CD8-positive, alpha-beta memory T cell (primary cell): Measurements from ENCODE around the gene CMTM6. TPM values are rescaled to one million over a fixed set of nuclear protein-coding genes. Genes with fewer than 3 reads are reported as not detected.

Source experiments
- CTCF ChIA-PET: fragments of 350-600 bp; sonication (Branson Sonifier 250); formaldehyde crosslinking; loops from one replicate; lab custom pipeline; 2021; ENCODE audit warnings: antibody characterized with exemption; lab: Charles Lee
- POLR2A ChIA-PET: fragments of 350-600 bp; sonication (Branson Sonifier 250); formaldehyde crosslinking; loops from one replicate; lab custom pipeline; 2021; ENCODE audit warnings: antibody characterized with exemption; lab: Charles Lee
- DNase-seq, 5 donors: peaks; one replicate each; pipeline versions ENCODE4 v3.0.0 to v3.0.0-alpha.2; 2020 to 2022; ENCODE audit warnings: mixed read lengths in 1 of 5
- H3K27ac ChIP-seq: one replicate; pipeline ENCODE4 v1.7.0; 2013; ENCODE audit warnings: low read depth, mild to moderate bottlenecking, low read length, moderate library complexity
- H3K27me3 ChIP-seq: 2 replicates; pipeline ENCODE4 v1.7.0; 2013; ENCODE audit warnings: low read length, mild to moderate bottlenecking; ENCODE audit not compliant: insufficient read depth, poor library complexity, severe bottlenecking
- H3K36me3 ChIP-seq: 2 replicates; pipeline ENCODE4 v1.7.0; 2013; ENCODE audit warnings: mild to moderate bottlenecking, low read length, moderate library complexity; ENCODE audit not compliant: insufficient read depth
- H3K4me1 ChIP-seq: 2 replicates; pipeline ENCODE4 v1.7.0; 2013; ENCODE audit warnings: mild to moderate bottlenecking, low read length, moderate library complexity; ENCODE audit not compliant: insufficient read depth
- H3K4me3 ChIP-seq: 2 replicates; pipeline ENCODE4 v1.7.0; 2013; ENCODE audit warnings: mild to moderate bottlenecking, low read length
- H3K9me3 ChIP-seq: 2 replicates; pipeline ENCODE4 v1.7.0; 2013; ENCODE audit warnings: mild to moderate bottlenecking, low read length
- H3K27ac Mint-ChIP-seq, 8 donors: one replicate each; pipeline ENCODE4 v1.8.0; 2020 to 2021; ENCODE audit warnings: mixed read lengths in 8 of 8, mild to moderate bottlenecking in 6 of 8, inconsistent platforms in 3 of 8, moderate library complexity in 3 of 8
- H3K27me3 Mint-ChIP-seq, 2 donors: one replicate each; pipeline ENCODE4 v1.8.0; 2020 to 2021; ENCODE audit warnings: mixed read lengths in 2 of 2, mild to moderate bottlenecking in 1 of 2, moderate library complexity in 1 of 2
- H3K36me3 Mint-ChIP-seq, 3 donors: one replicate each; pipeline ENCODE4 v1.8.0; 2020 to 2021; ENCODE audit warnings: mixed read lengths in 3 of 3, inconsistent platforms in 1 of 3, mild to moderate bottlenecking in 1 of 3
- H3K4me1 Mint-ChIP-seq, 3 donors: one replicate each; pipeline ENCODE4 v1.8.0; 2020 to 2021; ENCODE audit warnings: mixed read lengths in 3 of 3, inconsistent platforms in 1 of 3, mild to moderate bottlenecking in 1 of 3
- H3K4me3 Mint-ChIP-seq, 7 donors: one replicate each; pipeline ENCODE4 v1.8.0; 2020 to 2021; ENCODE audit warnings: mixed read lengths in 7 of 7, mild to moderate bottlenecking in 6 of 7, moderate library complexity in 4 of 7, inconsistent platforms in 2 of 7
- H3K9me3 Mint-ChIP-seq, 5 donors: one replicate each; pipeline ENCODE4 v1.8.0; 2020 to 2022; ENCODE audit warnings: mixed read lengths in 5 of 5, mild to moderate bottlenecking in 3 of 5, moderate library complexity in 2 of 5, inconsistent platforms in 1 of 5
- polyA plus RNA-seq: library from polyadenylated mRNA; unstranded; fragments of 300-500 nt; fragmentation: Illumina TruSeq; gene quantifications from one replicate; pipeline ENCODE4 v1.2.3, GENCODE V29; 2021
- total RNA-seq, 2 experiments: library from RNA; stranded (reverse); gene quantifications; one replicate each; pipeline ENCODE4 v1.2.3, GENCODE V29; 2021

CMTM6 gene
- total and polyA plus RNA-seq, 3 experiments from 2014 or later: 58.1 to 96.2 (median 91.8) TPM

DNA sequence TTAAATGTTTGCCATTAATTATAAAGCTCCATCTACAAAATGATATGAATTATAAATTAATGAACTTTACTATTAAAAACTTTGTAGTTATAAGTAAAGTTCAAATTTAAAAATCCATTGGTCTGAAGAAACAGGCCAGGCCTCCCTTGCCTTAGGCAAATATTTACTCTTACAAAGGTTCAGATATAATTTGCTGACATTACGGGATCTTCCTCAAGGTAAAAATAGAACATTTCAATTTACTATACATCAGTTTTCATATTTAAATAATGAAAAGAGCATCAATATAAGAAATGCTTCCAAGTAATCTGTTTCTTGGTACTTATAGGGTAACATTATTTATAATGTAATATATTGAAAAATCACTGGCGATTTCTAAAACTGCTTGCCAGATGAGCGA is 3.7 kb downstream of the CMTM6 start:
- H3K4me1 ChIP-seq: peaks cover 47% of the 10 kb centered on the region
- Mint-ChIP-seq H3K36me3 (peaks cover 4 to 27% (median 10%) of the 10 kb centered on the region in 3 donors), H3K27me3 (peaks cover 0 to under 1% of the 10 kb centered on the region in 2 donors), H3K27ac (peak overlapping the region in 1 of 8 donors; percentile 76), H3K4me1 (peaks cover 50 to 64% (median 63%) of the 10 kb centered on the region in 3 donors), H3K4me3 (no peak overlapping the region), H3K9me3 (no peaks in the 10 kb centered on the region)
- no peaks in the 10 kb centered on the region for H3K27me3 ChIP-seq
- ChIA-PET POLR2A (interaction anchor here (1.0 kb wide), 1 partner anchor 55 kb away, joined by 3 read pairs; no protein-coding TSS in a partner anchor), CTCF (interaction anchor here (1.0 to 1.9 kb wide), 4 partner anchors 11 to 186 kb away, joined by 3 to 6 read pairs (median 4); no protein-coding TSS in a partner anchor)
- H3K36me3 ChIP-seq: no peaks in the 10 kb centered on the region
- H3K27ac ChIP-seq: no peak overlapping the region
- DNase-seq: no peak
- no peaks in the 10 kb centered on the region for H3K9me3 ChIP-seq
- no peak overlapping the region for H3K4me3 ChIP-seq

DNA sequence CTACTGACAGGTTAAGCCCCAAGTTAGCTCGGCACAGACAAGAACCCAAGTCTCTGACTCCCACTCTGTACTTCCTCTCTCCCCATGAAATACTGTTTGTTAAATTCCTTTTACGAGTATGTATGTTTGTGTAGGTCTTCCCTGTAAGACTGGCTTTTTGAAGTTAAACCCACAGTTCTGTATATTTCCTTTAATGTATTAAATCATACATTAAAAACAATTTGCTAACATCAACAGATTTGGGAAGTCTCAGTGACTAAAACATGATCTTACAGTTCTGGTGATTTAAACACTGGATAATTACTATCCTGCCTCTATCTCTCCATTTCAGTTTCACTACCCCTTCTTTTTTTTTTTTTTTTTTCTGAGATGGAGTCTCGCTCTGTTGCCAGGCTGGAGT is 4.4 kb downstream of the CMTM6 start:
- Histone ChIP-seq H3K27ac (no peak overlapping the region), H3K9me3 (no peaks in the 10 kb centered on the region), H3K36me3 (no peaks in the 10 kb centered on the region), H3K4me1 (peaks cover 52% of the 10 kb centered on the region), H3K27me3 (no peaks in the 10 kb centered on the region), H3K4me3 (no peak overlapping the region)
- DNase-seq: no peak
- Mint-ChIP-seq H3K27ac (peak overlapping the region in 2 of 8 donors; percentile 14 to 55), H3K9me3 (no peaks in the 10 kb centered on the region), H3K27me3 (no peaks in the 10 kb centered on the region), H3K4me3 (no peak overlapping the region), H3K36me3 (peaks cover 4 to 27% (median 10%) of the 10 kb centered on the region in 3 donors), H3K4me1 (peaks cover 50 to 63% (median 61%) of the 10 kb centered on the region in 3 donors)
- ChIA-PET POLR2A (interaction anchor here (0.7 kb wide), 1 partner anchor 138 kb away, joined by 4 read pairs; no protein-coding TSS in a partner anchor), CTCF (interaction anchor here (0.8 to 1.9 kb wide), 4 partner anchors 11 to 185 kb away, joined by 3 to 4 read pairs (median 4); no protein-coding TSS in a partner anchor)

DNA sequence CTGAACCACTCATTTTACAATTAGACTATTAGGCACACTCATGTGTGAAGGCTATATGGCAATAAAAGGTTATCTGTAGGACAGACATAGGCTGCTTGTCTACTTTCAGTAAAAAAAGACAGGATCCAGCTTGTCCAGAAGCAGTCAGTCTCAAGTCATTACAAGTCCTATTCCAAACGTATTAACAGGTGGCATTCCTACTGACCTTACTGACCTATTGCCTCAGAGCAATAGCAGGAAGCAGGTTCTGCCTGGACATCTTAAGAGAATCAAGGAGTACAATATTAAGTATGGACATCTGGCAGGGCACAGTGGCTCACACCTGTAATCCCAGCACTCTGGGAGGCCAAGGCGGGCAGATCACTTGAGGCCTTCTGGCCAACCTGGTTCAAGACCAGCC is 7.0 kb downstream of the CMTM6 start:
- Mint-ChIP-seq H3K27me3 (no peaks in the 10 kb centered on the region), H3K4me3 (no peak overlapping the region), H3K36me3 (peaks cover 4 to 20% (median 10%) of the 10 kb centered on the region in 3 donors), H3K9me3 (no peaks in the 10 kb centered on the region), H3K27ac (no peak overlapping the region), H3K4me1 (peaks cover 33 to 43% (median 39%) of the 10 kb centered on the region in 3 donors)
- DNase-seq: no peak
- POLR2A ChIA-PET: interaction anchor here (0.5 kb wide), 1 partner anchor 66 kb away, joined by 3 read pairs; no protein-coding TSS in a partner anchor
- H3K36me3 ChIP-seq: no peaks in the 10 kb centered on the region
- H3K4me1 ChIP-seq: peaks cover 36% of the 10 kb centered on the region
- no peaks in the 10 kb centered on the region for H3K9me3 ChIP-seq
- no peak overlapping the region for H3K27ac ChIP-seq
- CTCF ChIA-PET: interaction anchor here (1.1 kb wide), 1 partner anchor 28 kb away, joined by 4 read pairs; no protein-coding TSS in a partner anchor
- H3K4me3 ChIP-seq: no peak overlapping the region
- H3K27me3 ChIP-seq: no peaks in the 10 kb centered on the region

DNA sequence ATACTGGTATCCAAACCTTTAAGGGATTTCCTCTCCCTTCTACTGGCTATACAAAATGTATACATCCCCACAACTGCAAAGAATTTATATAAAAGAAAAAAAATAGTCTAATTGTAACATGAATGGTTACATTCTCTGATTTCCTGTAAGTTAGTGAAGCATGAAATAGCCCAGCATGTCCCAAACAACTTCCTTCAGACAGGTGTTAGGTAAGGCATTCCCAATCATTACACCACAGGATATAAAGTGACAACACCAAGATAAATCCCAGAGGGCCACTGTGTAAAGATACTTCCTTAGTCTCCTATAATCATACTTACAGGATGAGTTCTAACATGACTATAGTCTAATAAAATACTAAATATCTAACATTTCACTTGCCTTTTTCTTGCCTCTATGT is 7.6 kb downstream of the CMTM6 start:
- Histone ChIP-seq H3K36me3 (no peaks in the 10 kb centered on the region), H3K9me3 (no peaks in the 10 kb centered on the region), H3K27me3 (no peaks in the 10 kb centered on the region), H3K4me1 (peaks cover 33% of the 10 kb centered on the region), H3K4me3 (no peak overlapping the region), H3K27ac (no peak overlapping the region)
- ChIA-PET CTCF (no interaction called here), POLR2A (interaction anchor here (0.5 kb wide), 1 partner anchor 65 kb away, joined by 3 read pairs; no protein-coding TSS in a partner anchor)
- H3K36me3 Mint-ChIP-seq: peaks cover 4 to 20% (median 8%) of the 10 kb centered on the region in 3 donors
- no peaks in the 10 kb centered on the region for H3K27me3 Mint-ChIP-seq
- DNase-seq: no peak
- no peaks in the 10 kb centered on the region for H3K9me3 Mint-ChIP-seq
- H3K4me1 Mint-ChIP-seq: peaks cover 27 to 38% (median 34%) of the 10 kb centered on the region in 3 donors
- H3K4me3 Mint-ChIP-seq: no peak overlapping the region
- peak overlapping the region in 1 of 8 donors; percentile 26 for H3K27ac Mint-ChIP-seq

DNA sequence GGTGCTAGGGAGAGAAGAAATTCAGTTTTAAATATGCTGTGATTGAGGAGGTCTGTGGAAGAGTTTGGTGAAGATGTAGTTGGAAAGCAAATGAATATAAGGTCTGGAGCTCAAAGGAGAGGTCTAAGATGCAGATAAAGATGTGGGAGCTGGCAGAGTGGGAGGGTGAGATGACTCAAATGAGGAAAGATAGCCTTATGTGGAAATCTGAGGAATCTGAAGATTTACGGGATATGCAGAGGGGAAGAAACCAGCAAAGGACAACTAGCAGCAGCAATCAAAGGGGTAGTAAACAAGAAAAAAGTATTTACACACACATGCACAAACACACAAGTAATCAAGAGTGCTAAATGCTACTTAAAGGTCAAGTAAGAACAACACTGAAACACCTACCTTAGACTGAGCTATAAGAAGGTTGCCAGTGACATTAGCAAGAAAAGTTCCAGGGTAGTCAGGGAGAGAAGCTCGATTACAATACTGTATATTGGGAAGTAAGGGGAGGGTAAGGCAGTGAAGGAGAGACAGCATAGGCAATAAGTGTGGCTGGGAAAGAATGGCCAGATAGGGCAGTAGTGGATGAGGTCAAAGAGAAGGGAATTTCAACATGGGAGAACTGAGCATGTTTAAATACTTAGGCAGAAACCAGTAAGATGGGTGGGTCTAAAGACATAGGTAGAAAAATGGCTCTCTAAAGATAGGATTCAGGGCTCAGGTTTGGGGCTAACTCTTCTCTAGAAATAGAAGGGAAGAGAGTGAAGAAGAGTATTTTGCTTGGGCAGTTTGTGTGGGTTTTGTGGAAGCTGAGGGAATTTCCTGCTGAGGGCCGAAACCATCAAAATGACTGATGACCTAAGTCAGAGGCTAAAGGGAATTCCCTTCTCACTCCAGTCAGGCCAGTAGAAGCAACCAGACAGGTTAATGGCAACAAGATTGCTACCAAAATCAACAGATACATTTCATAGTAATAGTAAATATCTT is 8.9 kb downstream of the CMTM6 start:
- H3K9me3 Mint-ChIP-seq: no peaks in the 10 kb centered on the region
- H3K27me3 ChIP-seq: no peaks in the 10 kb centered on the region
- peaks cover 4 to 21% (median 7%) of the 10 kb centered on the region in 3 donors for H3K36me3 Mint-ChIP-seq
- H3K36me3 ChIP-seq: no peaks in the 10 kb centered on the region
- peaks cover 21 to 29% (median 24%) of the 10 kb centered on the region in 3 donors for H3K4me1 Mint-ChIP-seq
- H3K4me1 ChIP-seq: peaks cover 28% of the 10 kb centered on the region
- ChIA-PET POLR2A (no interaction called here), CTCF (interaction anchor here (0.9 to 1.8 kb wide), 2 partner anchors 11 to 16 kb away, joined by 3 to 5 read pairs; no protein-coding TSS in a partner anchor)
- no peak overlapping the region for H3K4me3 Mint-ChIP-seq
- no peak overlapping the region for H3K27ac Mint-ChIP-seq
- H3K4me3 ChIP-seq: no peak overlapping the region
- no peaks in the 10 kb centered on the region for H3K9me3 ChIP-seq
- H3K27ac ChIP-seq: no peak overlapping the region
- no peak for DNase-seq
- no peaks in the 10 kb centered on the region for H3K27me3 Mint-ChIP-seq

DNA sequence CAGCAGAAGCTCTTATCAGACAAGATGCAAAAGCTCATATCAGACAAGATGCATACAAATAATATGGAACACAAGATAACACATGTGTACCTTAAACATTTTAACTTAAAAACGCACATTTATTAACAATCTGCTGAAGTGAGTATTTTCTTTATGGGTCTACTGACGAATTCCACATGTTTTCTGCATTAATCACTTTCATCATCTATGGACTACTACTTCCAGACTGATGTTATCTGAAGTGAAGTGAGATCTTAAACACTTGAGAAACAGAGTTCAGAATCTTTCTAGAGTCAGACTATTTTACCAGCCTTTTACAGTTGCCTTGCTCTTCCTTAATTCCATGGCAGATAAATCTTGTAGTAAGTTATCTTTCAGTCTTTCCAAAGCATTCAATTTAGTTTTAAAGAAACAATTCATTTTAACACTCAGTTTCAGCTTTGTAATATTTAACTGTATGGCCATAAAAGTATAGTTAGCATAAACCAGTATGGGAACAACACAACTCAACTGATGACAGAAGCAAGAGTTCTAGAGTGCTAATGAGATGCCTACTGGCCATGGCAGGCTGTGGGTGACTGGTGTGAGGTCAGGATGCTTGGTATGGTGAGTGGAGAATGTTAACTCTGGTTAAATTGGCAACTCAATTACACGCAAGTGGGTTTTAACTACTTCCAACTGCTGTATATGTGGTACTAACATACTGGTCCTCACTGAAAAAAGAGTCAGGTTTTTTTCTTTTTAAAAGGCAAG is 9.8 kb downstream of the CMTM6 start:
- no peaks in the 10 kb centered on the region for H3K9me3 ChIP-seq
- no peaks in the 10 kb centered on the region for H3K27me3 ChIP-seq
- no peaks in the 10 kb centered on the region for H3K9me3 Mint-ChIP-seq
- H3K4me1 Mint-ChIP-seq: peaks cover 16 to 25% (median 24%) of the 10 kb centered on the region in 3 donors
- no peaks in the 10 kb centered on the region for H3K36me3 ChIP-seq
- ChIA-PET POLR2A (no interaction called here), CTCF (interaction anchor here (0.9 to 1.8 kb wide), 3 partner anchors 11 to 102 kb away, joined by 3 to 5 read pairs (median 3); no protein-coding TSS in a partner anchor)
- no peaks in the 10 kb centered on the region for H3K27me3 Mint-ChIP-seq
- H3K4me1 ChIP-seq: peaks cover 28% of the 10 kb centered on the region
- DNase-seq: no peak
- no peak overlapping the region for H3K27ac ChIP-seq
- H3K36me3 Mint-ChIP-seq: peaks cover 4 to 27% (median 7%) of the 10 kb centered on the region in 3 donors
- no peak overlapping the region for H3K27ac Mint-ChIP-seq
- no peak overlapping the region for H3K4me3 Mint-ChIP-seq
- H3K4me3 ChIP-seq: no peak overlapping the region

DNA sequence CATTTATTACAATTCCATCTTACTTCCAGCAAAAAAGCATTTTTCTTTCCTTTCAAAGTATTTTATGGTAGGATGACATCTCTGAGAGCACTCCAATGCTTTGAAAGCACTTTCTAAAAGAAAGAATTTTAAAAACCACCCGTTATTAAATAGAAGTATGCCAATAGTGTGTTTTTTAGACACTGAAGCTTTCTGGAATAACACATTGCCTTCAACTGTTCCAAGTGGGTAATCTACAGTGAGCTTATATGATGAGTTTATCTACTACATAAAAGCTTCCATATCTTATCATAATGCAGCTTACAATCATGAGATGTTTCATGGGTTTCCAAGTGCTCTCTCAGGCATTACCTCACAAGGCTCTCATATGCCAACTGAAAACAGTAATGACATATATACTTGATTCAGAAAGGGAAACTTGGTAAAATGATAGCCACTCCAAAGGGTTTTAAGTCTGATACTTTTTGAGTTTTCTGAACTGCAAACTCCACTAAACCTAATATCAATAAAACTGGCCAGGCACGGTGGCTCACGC is 14.1 kb downstream of the CMTM6 start:
- no peaks in the 10 kb centered on the region for H3K36me3 ChIP-seq
- Mint-ChIP-seq H3K4me3 (no peak overlapping the region), H3K4me1 (peaks cover 7 to 21% (median 13%) of the 10 kb centered on the region in 3 donors), H3K27ac (peak overlapping the region in 4 of 8 donors; percentile 15 to 79 (median 40)), H3K27me3 (no peaks in the 10 kb centered on the region), H3K9me3 (no peaks in the 10 kb centered on the region), H3K36me3 (peaks cover 6 to 49% (median 12%) of the 10 kb centered on the region in 3 donors)
- ChIA-PET CTCF (interaction anchor here (1.2 kb wide), 1 partner anchor 19 kb away, joined by 3 read pairs; no protein-coding TSS in a partner anchor), POLR2A (interaction anchor here (0.7 kb wide), 1 partner anchor 306 kb away, joined by 3 read pairs; no protein-coding TSS in a partner anchor)
- H3K4me1 ChIP-seq: peaks cover 6% of the 10 kb centered on the region
- no peak overlapping the region for H3K4me3 ChIP-seq
- no peak overlapping the region for H3K27ac ChIP-seq
- H3K9me3 ChIP-seq: no peaks in the 10 kb centered on the region
- no peak for DNase-seq
- H3K27me3 ChIP-seq: no peaks in the 10 kb centered on the region
